ENCODE data around the gene PCA3.

The PCA3 gene

GRCh38 chr9:76785501-76785900 is 21.3 kb downstream of the PCA3 start:
- no peak overlapping the region for H3K4me3 Mint-ChIP-seq
- DNase-seq, result no peak
- H3K4me1 Mint-ChIP-seq (ENCODE audit: low read depth), result no peaks in the 10 kb centered on the region
- peaks cover 7% of the 10 kb centered on the region for H3K27me3 Mint-ChIP-seq
- H3K27ac Mint-ChIP-seq, result no peak overlapping the region
- H3K36me3 Mint-ChIP-seq (ENCODE audit: low read depth), result no peaks in the 10 kb centered on the region
- no peaks in the 10 kb centered on the region for H3K9me3 Mint-ChIP-seq

GRCh38 chr9:76787677-76788076 is 23.4 kb downstream of the PCA3 start:
- no peaks in the 10 kb centered on the region for H3K9me3 Mint-ChIP-seq
- no peak overlapping the region for H3K27ac Mint-ChIP-seq

GRCh38 chr9:76789840-76790239 is 25.6 kb downstream of the PCA3 start:
- no peaks in the 10 kb centered on the region for H3K9me3 Mint-ChIP-seq
- no peak for DNase-seq
- H3K36me3 Mint-ChIP-seq (ENCODE audit: low read depth), result no peaks in the 10 kb centered on the region
- H3K27ac Mint-ChIP-seq, result no peak overlapping the region
- H3K27me3 Mint-ChIP-seq, result peaks cover 7% of the 10 kb centered on the region
- H3K4me3 Mint-ChIP-seq, result no peak overlapping the region
- H3K4me1 Mint-ChIP-seq (ENCODE audit: low read depth), result no peaks in the 10 kb centered on the region

More at GRCh38 chr9:76787677-76788076, 23.4 kb downstream of the PCA3 start:
- Mint-ChIP-seq H3K36me3 (ENCODE audit: low read depth) (no peaks in the 10 kb centered on the region), H3K27me3 (peaks cover 7% of the 10 kb centered on the region), H3K4me1 (ENCODE audit: low read depth) (no peaks in the 10 kb centered on the region), H3K4me3 (no peak overlapping the region)
- DNase-seq, result no peak

GRCh38 chr9:76793784-76794431 is 29.7 kb downstream of the PCA3 start:
- DNase-seq, result no peak
- Mint-ChIP-seq H3K4me3 (no peak overlapping the region), H3K27ac (no peak overlapping the region)

GRCh38 chr9:76796296-76796695 is 32.1 kb downstream of the PCA3 start:
- Mint-ChIP-seq H3K9me3 (no peaks in the 10 kb centered on the region), H3K27me3 (peaks cover 10% of the 10 kb centered on the region), H3K4me1 (ENCODE audit: low read depth) (no peaks in the 10 kb centered on the region), H3K27ac (no peak overlapping the region), H3K4me3 (no peak overlapping the region), H3K36me3 (ENCODE audit: low read depth) (no peaks in the 10 kb centered on the region)
- no peak for DNase-seq

More at GRCh38 chr9:76793784-76794431, 29.7 kb downstream of the PCA3 start:
- H3K9me3 Mint-ChIP-seq, result no peaks in the 10 kb centered on the region
- no peaks in the 10 kb centered on the region for H3K4me1 Mint-ChIP-seq (ENCODE audit: low read depth)
- H3K27me3 Mint-ChIP-seq, result peaks cover 10% of the 10 kb centered on the region
- no peaks in the 10 kb centered on the region for H3K36me3 Mint-ChIP-seq (ENCODE audit: low read depth)

- H3K4me1 Mint-ChIP-seq (ENCODE audit: low read depth), result no peaks in the 10 kb centered on the region
- H3K27me3 Mint-ChIP-seq, result peaks cover 14% of the 10 kb centered on the region
Measured at GRCh38 chr9:76798527-76798926, 34.3 kb downstream of the PCA3 start.

GRCh38 chr9:76799473-76799872 is 35.2 kb downstream of the PCA3 start:
- no peaks in the 10 kb centered on the region for H3K4me1 Mint-ChIP-seq (ENCODE audit: low read depth)
- no peak overlapping the region for H3K27ac Mint-ChIP-seq
- H3K4me3 Mint-ChIP-seq, result no peak overlapping the region
- no peaks in the 10 kb centered on the region for H3K9me3 Mint-ChIP-seq
- H3K36me3 Mint-ChIP-seq (ENCODE audit: low read depth), result no peaks in the 10 kb centered on the region
- no peak for DNase-seq
- H3K27me3 Mint-ChIP-seq, result peaks cover 17% of the 10 kb centered on the region

More at GRCh38 chr9:76798527-76798926, 34.3 kb downstream of the PCA3 start:
- Mint-ChIP-seq H3K9me3 (no peaks in the 10 kb centered on the region), H3K27ac (no peak overlapping the region), H3K36me3 (ENCODE audit: low read depth) (no peaks in the 10 kb centered on the region), H3K4me3 (no peak overlapping the region)
- no peak for DNase-seq

GRCh38 chr9:76800901-76801300 is 36.7 kb downstream of the PCA3 start:
- Mint-ChIP-seq H3K9me3 (no peaks in the 10 kb centered on the region), H3K4me1 (ENCODE audit: low read depth) (no peaks in the 10 kb centered on the region), H3K27ac (no peak overlapping the region), H3K27me3 (peaks cover 13% of the 10 kb centered on the region), H3K36me3 (ENCODE audit: low read depth) (no peaks in the 10 kb centered on the region), H3K4me3 (no peak overlapping the region)
- DNase-seq, result no peak

- H3K27ac Mint-ChIP-seq, result no peak overlapping the region
- no peaks in the 10 kb centered on the region for H3K4me1 Mint-ChIP-seq (ENCODE audit: low read depth)
- H3K36me3 Mint-ChIP-seq (ENCODE audit: low read depth), result no peaks in the 10 kb centered on the region
- H3K27me3 Mint-ChIP-seq, result peaks cover 10% of the 10 kb centered on the region
- no peaks in the 10 kb centered on the region for H3K9me3 Mint-ChIP-seq
- DNase-seq, result no peak
- H3K4me3 Mint-ChIP-seq, result no peak overlapping the region
Measured at GRCh38 chr9:76803083-76803482, 38.8 kb downstream of the PCA3 start.

GRCh38 chr9:76803762-76804161 is 39.5 kb downstream of the PCA3 start:
- Mint-ChIP-seq H3K9me3 (no peaks in the 10 kb centered on the region), H3K27me3 (peaks cover 15% of the 10 kb centered on the region), H3K27ac (no peak overlapping the region), H3K4me1 (ENCODE audit: low read depth) (no peaks in the 10 kb centered on the region), H3K4me3 (no peak overlapping the region), H3K36me3 (ENCODE audit: low read depth) (no peaks in the 10 kb centered on the region)
- DNase-seq, result no peak

- Mint-ChIP-seq H3K4me1 (ENCODE audit: low read depth) (no peaks in the 10 kb centered on the region), H3K27me3 (peaks cover 18% of the 10 kb centered on the region), H3K27ac (no peak overlapping the region), H3K36me3 (ENCODE audit: low read depth) (no peaks in the 10 kb centered on the region), H3K4me3 (no peak overlapping the region), H3K9me3 (no peaks in the 10 kb centered on the region)
- no peak for DNase-seq
Measured at GRCh38 chr9:76808636-76809035, 44.4 kb downstream of the PCA3 start.

- no peak overlapping the region for H3K27ac Mint-ChIP-seq
- DNase-seq, result no peak
- no peaks in the 10 kb centered on the region for H3K36me3 Mint-ChIP-seq (ENCODE audit: low read depth)
- H3K4me1 Mint-ChIP-seq (ENCODE audit: low read depth), result no peaks in the 10 kb centered on the region
- peaks cover 27% of the 10 kb centered on the region for H3K27me3 Mint-ChIP-seq
- no peak overlapping the region for H3K4me3 Mint-ChIP-seq
- H3K9me3 Mint-ChIP-seq, result no peaks in the 10 kb centered on the region
Measured at GRCh38 chr9:76810377-76810957, 46.2 kb downstream of the PCA3 start.

- H3K4me3 Mint-ChIP-seq, result no peak overlapping the region
- peaks cover 27% of the 10 kb centered on the region for H3K27me3 Mint-ChIP-seq
- H3K36me3 Mint-ChIP-seq (ENCODE audit: low read depth), result no peaks in the 10 kb centered on the region
- H3K4me1 Mint-ChIP-seq (ENCODE audit: low read depth), result no peaks in the 10 kb centered on the region
- no peak overlapping the region for H3K27ac Mint-ChIP-seq
- DNase-seq, result no peak
- no peaks in the 10 kb centered on the region for H3K9me3 Mint-ChIP-seq
Measured at GRCh38 chr9:76812591-76812990, 48.4 kb downstream of the PCA3 start.

GRCh38 chr9:76817489-76817888 is 53.3 kb downstream of the PCA3 start:
- H3K27me3 Mint-ChIP-seq, result peaks cover 21% of the 10 kb centered on the region
- no peaks in the 10 kb centered on the region for H3K9me3 Mint-ChIP-seq
- H3K4me1 Mint-ChIP-seq (ENCODE audit: low read depth), result no peaks in the 10 kb centered on the region
- no peaks in the 10 kb centered on the region for H3K36me3 Mint-ChIP-seq (ENCODE audit: low read depth)
- DNase-seq, result no peak
- no peak overlapping the region for H3K4me3 Mint-ChIP-seq
- no peak overlapping the region for H3K27ac Mint-ChIP-seq

GRCh38 chr9:76818271-76818670 is 54.0 kb downstream of the PCA3 start:
- Mint-ChIP-seq H3K4me1 (ENCODE audit: low read depth) (no peaks in the 10 kb centered on the region), H3K9me3 (no peaks in the 10 kb centered on the region), H3K4me3 (no peak overlapping the region), H3K27me3 (peaks cover 21% of the 10 kb centered on the region), H3K27ac (no peak overlapping the region), H3K36me3 (ENCODE audit: low read depth) (no peaks in the 10 kb centered on the region)
- no peak for DNase-seq
